HT1080 (cell line): Measurements from ENCODE around the gene NMBR. TPM values are rescaled to one million over a fixed set of nuclear protein-coding genes. Genes with fewer than 3 reads are reported as not detected.
"Not testable (repeated sequence)": the region's sequence is repeated elsewhere in the genome, so short reads cannot be mapped to it uniquely, and the experiment has no call there.

Experiments
- DNase-seq: peaks from one replicate; pipeline ENCODE4 v3.0.0-alpha.2; 2015; ENCODE audit warnings: low read depth
- polyA plus RNA-seq, 2 experiments: library from polyadenylated mRNA; depleted of rRNA; stranded (reverse); fragments of >200 nt; gene quantifications; 2 replicates each; pipeline ENCODE4 v1.2.3, GENCODE V29; 2015
- total RNA-seq: library from RNA; depleted of rRNA; stranded (reverse); fragments of >200 nt; shearing (Covaris generic); gene quantifications from 2 replicates; pipeline ENCODE4 v1.2.3, GENCODE V29; 2014; rRNA removed

NMBR gene
- total RNA-seq: not detected in 2 replicates
- 0.24 TPM in 1 of 2 replicates, not detected in the other for polyA plus RNA-seq (2015; cell fraction: cytosol; rRNA removed)
- polyA plus RNA-seq (2015; cell fraction: nucleus; rRNA removed): not detected in 2 replicates

- DNase-seq: peak; percentile 97
Observed at GRCh38 chr6:142146828-142147662, at the start of gene NMBR, which contains the start of gene VTA1. NMBR (minus strand) TSS chr6:142147122; CDS start chr6:142088658, 58,464 bp downstream. VTA1 (plus strand) TSS chr6:142147263; CDS start chr6:142147288, 25 bp downstream.

GRCh38 chr6:142195862-142196541, 49.1 kb upstream of the NMBR start:
- no peak for DNase-seq

- DNase-seq: no peak
Observed at GRCh38 chr6:142193621-142194020, 46.7 kb upstream of the NMBR start.

- no peak for DNase-seq
Observed at GRCh38 chr6:142192343-142192742, 45.4 kb upstream of the NMBR start.

DNA sequence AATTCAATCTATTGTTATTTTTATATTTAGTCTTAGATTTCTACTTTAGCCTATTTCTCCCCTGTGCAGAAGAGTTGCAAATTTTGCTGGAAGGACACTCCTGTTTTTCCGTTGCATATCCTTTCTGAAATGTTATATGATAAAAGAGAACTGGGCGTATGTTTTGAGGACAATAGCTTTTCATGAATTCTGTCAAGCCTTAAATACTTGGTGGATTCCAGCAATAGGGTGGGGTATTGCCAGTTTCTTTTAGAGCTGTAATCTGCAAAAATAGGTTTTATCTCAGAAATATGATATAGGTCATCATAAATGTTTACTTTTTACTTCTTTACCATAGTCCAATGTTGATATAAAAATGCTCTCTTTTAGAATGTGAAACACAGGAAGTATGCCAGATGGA, 42.1 kb upstream of the NMBR start:
- no peak for DNase-seq

DNA sequence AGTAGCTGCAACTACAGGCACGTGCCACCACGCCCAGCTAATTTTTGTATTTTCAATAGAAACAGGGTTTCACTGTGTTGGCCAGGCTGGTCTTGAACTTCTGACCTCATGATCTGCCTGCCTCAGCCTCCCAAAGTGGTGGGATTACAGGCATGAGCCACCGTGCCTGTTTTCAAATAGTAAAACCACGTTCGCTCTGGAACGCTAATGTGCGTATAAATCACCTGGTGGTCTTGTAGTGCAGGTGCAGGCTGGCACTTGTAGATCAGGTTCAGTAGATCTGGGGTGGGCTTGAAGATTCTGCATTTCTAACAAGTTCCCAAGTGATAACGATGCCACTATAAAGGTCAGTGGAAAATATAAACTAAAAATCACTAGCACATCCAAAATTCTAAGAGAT, 41.4 kb upstream of the NMBR start:
- not testable (repeated sequence) for DNase-seq

GRCh38 chr6:142187209-142187608, 40.3 kb upstream of the NMBR start:
- DNase-seq: peak; percentile 3

GRCh38 chr6:142185641-142186040, 38.7 kb upstream of the NMBR start:
- DNase-seq: no peak

DNA sequence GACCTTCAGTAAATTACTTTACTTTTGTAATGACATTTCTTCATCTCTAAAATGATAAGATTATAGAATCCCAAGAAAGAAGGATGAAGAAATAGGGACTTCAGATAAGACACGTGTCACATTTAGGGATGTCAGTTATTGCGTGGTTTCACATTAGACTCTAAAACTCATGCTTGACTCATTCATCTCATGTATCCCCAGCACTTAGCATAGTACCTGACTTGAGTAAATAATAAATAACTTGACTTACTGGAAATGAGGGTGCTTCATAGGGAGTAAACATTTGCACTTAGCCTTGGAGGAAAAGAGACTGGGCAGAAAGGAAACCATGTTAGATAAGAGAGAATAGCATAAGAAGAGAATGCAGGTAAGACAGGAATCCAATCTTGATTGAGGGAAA, 37.4 kb upstream of the NMBR start:
- no peak for DNase-seq

DNA sequence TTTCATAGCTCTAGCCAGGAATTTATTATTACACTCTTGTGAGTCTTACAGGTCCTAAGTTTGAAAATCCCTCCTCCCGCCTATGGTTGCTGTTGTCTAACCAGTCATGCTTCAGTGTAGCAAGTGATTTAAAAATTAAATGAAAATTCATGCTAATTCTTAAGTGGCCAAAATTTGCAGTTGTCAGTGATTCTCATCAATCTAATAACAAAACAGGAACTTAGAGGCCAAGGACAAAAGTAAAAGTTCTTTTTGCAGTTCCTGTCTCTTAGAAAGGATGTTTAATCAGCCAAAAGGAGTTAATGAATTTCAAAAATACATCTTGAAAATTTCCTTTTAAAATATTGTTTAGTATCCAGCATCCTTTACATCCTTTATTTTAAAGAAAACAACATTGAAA, 36.4 kb upstream of the NMBR start:
- no peak for DNase-seq

- no peak for DNase-seq
Observed at GRCh38 chr6:142182004-142182403, 35.1 kb upstream of the NMBR start.

- DNase-seq: no peak
Observed at GRCh38 chr6:142178129-142178528, 31.2 kb upstream of the NMBR start.

DNA sequence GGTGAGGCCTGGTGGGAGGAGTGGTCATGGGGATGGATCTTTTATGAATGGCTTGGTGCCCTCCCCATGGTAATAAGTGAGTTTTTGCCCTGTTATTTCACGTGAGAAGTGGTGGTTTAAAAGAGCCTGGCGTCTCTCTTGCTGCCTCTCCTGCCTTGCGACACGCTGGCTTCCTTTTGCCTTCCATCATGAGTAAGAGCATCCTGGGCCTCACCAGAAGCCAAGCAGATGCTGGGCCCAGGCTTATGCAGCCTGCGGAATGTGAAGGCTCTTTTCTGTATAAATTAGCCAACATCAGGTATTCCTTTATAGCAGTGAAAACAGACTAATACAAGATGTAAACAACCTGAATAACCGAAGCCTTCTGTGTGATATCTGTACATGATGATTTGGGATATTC, 27.8 kb upstream of the NMBR start:
- DNase-seq: no peak

- DNase-seq: no peak
Observed at GRCh38 chr6:142173980-142174379, 27.1 kb upstream of the NMBR start.

- no peak for DNase-seq
Observed at GRCh38 chr6:142172758-142173157, 25.8 kb upstream of the NMBR start.

GRCh38 chr6:142171351-142171750, 24.4 kb upstream of the NMBR start:
- no peak for DNase-seq

- no peak for DNase-seq
Observed at GRCh38 chr6:142167486-142167885, 20.6 kb upstream of the NMBR start.

DNA sequence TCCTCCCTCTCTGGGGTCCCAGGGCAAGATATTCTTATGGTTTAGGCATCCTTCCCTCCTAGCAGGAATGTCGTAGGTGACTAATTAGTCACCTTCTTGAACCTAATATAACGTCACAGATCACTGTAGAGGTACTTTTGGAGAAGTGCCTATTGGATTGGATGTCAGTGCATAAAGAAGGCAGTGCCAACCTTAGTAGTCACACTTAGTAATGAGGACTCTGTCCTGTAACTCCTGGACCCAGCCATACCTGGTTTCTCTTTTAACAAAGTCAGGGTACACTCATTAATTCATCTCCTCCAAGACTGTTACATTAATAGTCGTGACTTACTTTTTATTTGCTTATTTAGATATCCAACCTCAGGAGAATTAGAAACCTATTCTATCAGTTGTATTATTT, 20.1 kb upstream of the NMBR start:
- no peak for DNase-seq

GRCh38 chr6:142165227-142165626, 18.3 kb upstream of the NMBR start:
- DNase-seq: no peak

DNA sequence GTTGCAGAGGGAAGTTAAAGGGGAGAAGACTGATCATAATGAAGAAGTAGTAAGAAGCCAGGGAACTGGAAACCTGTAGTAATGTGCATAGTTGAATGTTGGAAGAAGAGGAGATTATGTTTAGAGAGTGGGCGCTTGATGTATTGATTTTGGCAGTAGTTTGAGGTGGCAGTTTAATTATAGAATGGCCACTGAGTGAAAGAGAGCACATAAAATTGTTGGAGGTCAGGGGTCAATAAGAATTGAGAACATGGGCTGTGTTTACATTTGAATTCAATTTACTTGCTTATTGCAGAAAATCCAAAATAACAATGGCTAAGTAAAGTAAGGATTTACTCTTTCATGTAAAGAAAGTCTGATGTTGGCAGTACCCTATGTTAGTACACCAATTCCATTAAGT, 15.9 kb upstream of the NMBR start:
- no peak for DNase-seq

GRCh38 chr6:142156758-142157068, 9.8 kb upstream of the NMBR start:
- DNase-seq: not testable (repeated sequence)

- no peak for DNase-seq
Observed at GRCh38 chr6:142155895-142156757, 9.2 kb upstream of the NMBR start.
